Activated CD4-positive, alpha-beta T cell treated with anti-CD3 and anti-CD28 coated beads, Interleukin-2, amount 10 ng/mL, durations not matched to agents 24 days and 14 days (primary cell): ENCODE results near the gene SUSD3. TPM values are rescaled to one million over a fixed set of nuclear protein-coding genes. Genes with fewer than 3 reads are reported as not detected.
"Not testable (repeated sequence)": the region's sequence is repeated elsewhere in the genome, so short reads cannot be mapped to it uniquely, and the experiment has no call there.

Source experiments
- DNase-seq: peaks from one replicate; pipeline ENCODE4 v3.0.0; 2022
- H3K27ac Mint-ChIP-seq: one replicate; pipeline ENCODE4 v1.8.0; 2022; ENCODE audit warnings: mild to moderate bottlenecking, mixed read lengths
- H3K27me3 Mint-ChIP-seq: one replicate; pipeline ENCODE4 v1.8.0; 2022; ENCODE audit warnings: mixed read lengths
- H3K36me3 Mint-ChIP-seq: one replicate; pipeline ENCODE4 v1.8.0; 2022; ENCODE audit warnings: low read depth, mild to moderate bottlenecking, mixed read lengths
- H3K4me1 Mint-ChIP-seq: one replicate; pipeline ENCODE4 v1.8.0; 2021; ENCODE audit warnings: mixed read lengths
- H3K4me3 Mint-ChIP-seq: one replicate; pipeline ENCODE4 v1.8.0; 2022; ENCODE audit warnings: mild to moderate bottlenecking, moderate library complexity, mixed read lengths
- H3K9me3 Mint-ChIP-seq: one replicate; pipeline ENCODE4 v1.8.0; 2021; ENCODE audit warnings: mixed read lengths
- intact Hi-C: fragments of 100-400 bp; cut with micrococcal nuclease; formaldehyde crosslinking; loops from one replicate; pipeline ENCODE4 v1.15.1; 2023
- total RNA-seq: library from RNA; stranded (reverse); gene quantifications from 2 replicates; pipeline ENCODE4 v1.2.3, GENCODE V29; 2022

Gene SUSD3
- total RNA-seq: 38.3 and 40.9 TPM in 2 replicates

GRCh38 chr9:93058355-93059010 is at the start of gene SUSD3:
Gene SUSD3 (plus strand): TSS chr9:93058701. CDS start chr9:93058743, 42 bp downstream.
- peaks cover 8% of the 10 kb centered on the region for H3K36me3 Mint-ChIP-seq
- intact Hi-C loops: loop anchor here (2.0 kb wide), 1 partner anchor 94 kb away; no protein-coding TSS in a partner anchor
- H3K4me1 Mint-ChIP-seq: peaks cover 38% of the 10 kb centered on the region

DNA sequence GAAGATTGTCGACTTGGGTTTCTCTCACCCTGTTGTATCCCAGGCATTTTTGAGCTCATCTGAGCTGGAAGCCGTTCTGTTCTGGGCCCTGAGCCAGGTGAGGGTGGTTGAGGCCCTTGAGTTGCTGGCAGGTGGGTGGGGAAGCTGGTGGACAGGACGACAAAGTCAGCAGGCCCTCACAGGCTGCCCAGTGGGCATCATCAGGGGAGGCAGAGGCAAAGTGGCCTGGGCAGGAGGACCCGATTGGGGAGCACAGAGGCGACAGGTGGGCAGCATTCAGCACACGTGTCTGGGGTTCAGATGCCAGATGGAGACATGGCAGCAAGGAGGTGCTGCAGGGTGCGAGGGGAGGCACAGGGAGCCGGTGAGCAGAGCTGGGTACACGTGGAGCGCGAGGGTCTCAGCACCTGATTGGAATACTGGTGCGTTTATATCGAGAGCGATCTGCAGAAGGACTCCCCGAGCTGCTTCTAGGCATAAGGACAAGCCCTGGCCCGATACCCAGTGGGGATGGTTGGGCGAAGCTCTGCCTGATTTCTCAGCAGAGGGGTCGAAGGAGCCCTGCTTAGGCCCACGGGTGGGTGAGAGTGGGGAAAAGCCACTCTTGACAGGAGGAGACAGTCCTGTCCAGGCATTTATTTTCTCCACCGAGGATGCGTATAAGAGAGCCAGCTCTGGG is 49.0 kb upstream of the SUSD3 start:
- intact Hi-C loops: no loop called here
- Mint-ChIP-seq H3K27me3 (no peaks in the 10 kb centered on the region), H3K27ac (peak overlapping the region; percentile 54), H3K36me3 (peaks cover 56% of the 10 kb centered on the region), H3K4me3 (no peak overlapping the region), H3K9me3 (no peaks in the 10 kb centered on the region), H3K4me1 (peaks cover 2% of the 10 kb centered on the region)
- DNase-seq: no peak

More at GRCh38 chr9:93058355-93059010, at the start of gene SUSD3:
- DNase-seq: peak; percentile 93
- H3K27ac Mint-ChIP-seq: peak within 1 kb of the TSS; percentile 96
- no peaks in the 10 kb centered on the region for H3K27me3 Mint-ChIP-seq
- peak within 1 kb of the TSS; percentile 93 for H3K4me3 Mint-ChIP-seq
- H3K9me3 Mint-ChIP-seq: no peaks in the 10 kb centered on the region

GRCh38 chr9:93010056-93010455 is 48.4 kb upstream of the SUSD3 start:
- H3K27ac Mint-ChIP-seq: no peak overlapping the region
- peaks cover 58% of the 10 kb centered on the region for H3K36me3 Mint-ChIP-seq
- H3K9me3 Mint-ChIP-seq: no peaks in the 10 kb centered on the region
- no peaks in the 10 kb centered on the region for H3K27me3 Mint-ChIP-seq
- peaks cover 2% of the 10 kb centered on the region for H3K4me1 Mint-ChIP-seq
- DNase-seq: no peak
- H3K4me3 Mint-ChIP-seq: no peak overlapping the region
- intact Hi-C loops: no loop called here

DNA sequence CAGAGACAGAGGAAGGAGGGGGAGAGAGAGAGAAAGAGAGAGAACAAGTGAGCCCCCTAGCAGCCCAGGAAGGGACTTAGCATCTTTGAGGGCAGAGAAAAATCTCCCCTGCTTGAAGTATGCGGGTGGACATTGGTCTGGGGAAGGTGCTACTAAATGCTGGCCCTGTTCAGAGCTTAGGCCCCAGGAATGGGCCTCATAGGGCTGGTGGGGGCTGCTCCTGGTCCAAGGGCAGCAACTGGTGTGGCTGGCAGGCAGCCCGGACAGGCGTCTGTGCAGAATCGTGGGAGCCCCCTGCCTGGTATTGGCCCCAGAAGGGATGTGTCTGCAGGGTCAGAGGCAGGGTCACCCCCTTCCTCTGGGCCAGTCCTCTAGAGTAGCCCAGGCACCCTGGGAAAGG is 47.8 kb upstream of the SUSD3 start:
- intact Hi-C loops: no loop called here
- Mint-ChIP-seq H3K9me3 (no peaks in the 10 kb centered on the region), H3K4me1 (peaks cover 2% of the 10 kb centered on the region), H3K27me3 (no peaks in the 10 kb centered on the region), H3K27ac (peak overlapping the region; percentile 42), H3K36me3 (peaks cover 56% of the 10 kb centered on the region), H3K4me3 (no peak overlapping the region)
- no peak for DNase-seq

- Mint-ChIP-seq H3K4me3 (no peak overlapping the region), H3K27me3 (no peaks in the 10 kb centered on the region), H3K9me3 (no peaks in the 10 kb centered on the region), H3K36me3 (peaks cover 57% of the 10 kb centered on the region), H3K27ac (no peak overlapping the region), H3K4me1 (peaks cover 2% of the 10 kb centered on the region)
- DNase-seq: no peak
- intact Hi-C loops: no loop called here
Measured at GRCh38 chr9:93011114-93011513, 47.4 kb upstream of the SUSD3 start.

- no peaks in the 10 kb centered on the region for H3K9me3 Mint-ChIP-seq
- no peak for DNase-seq
- no peaks in the 10 kb centered on the region for H3K27me3 Mint-ChIP-seq
- intact Hi-C loops: no loop called here
- H3K4me3 Mint-ChIP-seq: no peak overlapping the region
- no peak overlapping the region for H3K27ac Mint-ChIP-seq
- peaks cover 56% of the 10 kb centered on the region for H3K36me3 Mint-ChIP-seq
- H3K4me1 Mint-ChIP-seq: peaks cover 2% of the 10 kb centered on the region
Measured at GRCh38 chr9:93012963-93013855, 45.3 kb upstream of the SUSD3 start.

- intact Hi-C loops: no loop called here
- Mint-ChIP-seq H3K4me3 (no peak overlapping the region), H3K27ac (peak overlapping the region; percentile 30), H3K9me3 (no peaks in the 10 kb centered on the region), H3K36me3 (peaks cover 58% of the 10 kb centered on the region), H3K27me3 (no peaks in the 10 kb centered on the region), H3K4me1 (peaks cover 2% of the 10 kb centered on the region)
- no peak for DNase-seq
Measured at GRCh38 chr9:93013856-93014582, 44.5 kb upstream of the SUSD3 start.

GRCh38 chr9:93015190-93015589 is 43.3 kb upstream of the SUSD3 start:
- H3K9me3 Mint-ChIP-seq, H3K27me3 Mint-ChIP-seq, H3K4me3 Mint-ChIP-seq, H3K27ac Mint-ChIP-seq, DNase-seq, H3K4me1 Mint-ChIP-seq, intact Hi-C loops: not testable (repeated sequence)
- peaks cover 57% of the 10 kb centered on the region for H3K36me3 Mint-ChIP-seq

DNA sequence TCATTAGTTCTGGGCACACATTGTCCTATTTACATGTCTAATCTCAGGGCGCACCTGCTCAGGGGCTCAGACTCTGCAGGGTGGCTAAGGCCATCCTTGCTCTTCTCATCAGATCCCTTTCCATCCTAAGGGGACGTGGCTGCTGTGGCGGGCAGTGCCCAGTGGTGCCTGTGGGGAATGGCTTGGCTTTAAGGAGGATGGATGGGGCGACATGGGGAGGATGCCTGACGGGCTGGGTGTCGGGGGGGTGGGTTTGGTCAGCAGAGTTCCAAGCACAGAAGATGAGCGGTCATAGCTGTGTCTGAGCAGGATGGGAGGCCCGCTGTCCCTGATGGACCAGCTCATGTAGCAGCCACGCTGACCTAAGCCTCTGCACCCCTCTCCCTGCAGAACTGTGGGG is 40.9 kb upstream of the SUSD3 start:
- Mint-ChIP-seq H3K9me3 (no peaks in the 10 kb centered on the region), H3K27ac (peak overlapping the region; percentile 51), H3K27me3 (no peaks in the 10 kb centered on the region), H3K4me1 (peaks cover 15% of the 10 kb centered on the region), H3K4me3 (no peak overlapping the region), H3K36me3 (peaks cover 63% of the 10 kb centered on the region)
- intact Hi-C loops: no loop called here
- DNase-seq: no peak

GRCh38 chr9:93020151-93020550 is 38.4 kb upstream of the SUSD3 start:
- DNase-seq: no peak
- H3K36me3 Mint-ChIP-seq: peaks cover 58% of the 10 kb centered on the region
- H3K27me3 Mint-ChIP-seq: no peaks in the 10 kb centered on the region
- no peak overlapping the region for H3K27ac Mint-ChIP-seq
- intact Hi-C loops: no loop called here
- peaks cover 25% of the 10 kb centered on the region for H3K4me1 Mint-ChIP-seq
- H3K9me3 Mint-ChIP-seq: no peaks in the 10 kb centered on the region
- H3K4me3 Mint-ChIP-seq: no peak overlapping the region

- Mint-ChIP-seq H3K4me3 (no peak overlapping the region), H3K36me3 (peaks cover 56% of the 10 kb centered on the region), H3K9me3 (no peaks in the 10 kb centered on the region), H3K27me3 (no peaks in the 10 kb centered on the region), H3K4me1 (peaks cover 30% of the 10 kb centered on the region), H3K27ac (peak overlapping the region; percentile 75)
- intact Hi-C loops: no loop called here
- DNase-seq: peak; percentile 81
Measured at GRCh38 chr9:93020771-93021670, 37.5 kb upstream of the SUSD3 start.

- Mint-ChIP-seq H3K27me3 (no peaks in the 10 kb centered on the region), H3K4me3 (no peak overlapping the region), H3K27ac (no peak overlapping the region), H3K9me3 (no peaks in the 10 kb centered on the region), H3K36me3 (peaks cover 53% of the 10 kb centered on the region), H3K4me1 (peaks cover 38% of the 10 kb centered on the region)
- no peak for DNase-seq
- intact Hi-C loops: no loop called here
Measured at GRCh38 chr9:93022066-93022465, 36.4 kb upstream of the SUSD3 start.
